HCT116 (cell line): Measurements from ENCODE around the gene ERCC4. TPM values are rescaled to one million over a fixed set of nuclear protein-coding genes. Genes with fewer than 3 reads are reported as not detected.

Experiments
- ATAC-seq: fragments of 200-7000 bp; cut with Tn5 transposase; 2 replicates; pipeline ENCODE4 v1.9.1; 2020; ENCODE audit warnings: mild to moderate bottlenecking, moderate library complexity
- BruUV-seq: library from RNA; stranded (reverse); fragments of 400-500 nt; replicated peaks from 2 replicates; lab custom pipeline; 2021; lab: Mats Ljungman, UMichigan
- CTCF ChIA-PET: fragments of 300-600 bp; sonication (Branson Sonifier 250); formaldehyde crosslinking; loops from one replicate; lab custom pipeline; 2021; ENCODE audit warnings: antibody characterized with exemption; lab: Charles Lee
- POLR2A ChIA-PET: fragments of 300-600, 350-600 bp; sonication (Branson Sonifier 250); formaldehyde crosslinking; loops from one replicate; lab custom pipeline; 2021; ENCODE audit warnings: antibody characterized with exemption; lab: Charles Lee
- RAD21 ChIA-PET, 2 experiments: fragments of 300-600 bp; sonication (Branson Sonifier 250); formaldehyde crosslinking; loops; one replicate each; lab custom pipeline; 2023; ENCODE audit warnings: low total read pairs in 2 of 2; ENCODE audit not compliant: uncharacterized antibody in 2 of 2, unreplicated experiment in 2 of 2, low non-redundant PET in 1 of 2; lab: Charles Lee
- DNase-seq: peaks from one replicate; pipeline ENCODE4 v3.0.0-alpha.2; 2010; ENCODE audit warnings: low read depth, low spot score
- H2AFZ ChIP-seq: fragments of 200-600 bp; shearing (Covaris generic), sonication (generic); 2 replicates; pipeline ENCODE4 v1.6.1; 2017; ENCODE audit warnings: low read depth, mixed run types, mixed read lengths, antibody characterized with exemption, low read length; ENCODE audit not compliant: poor library complexity, severe bottlenecking
- H3K27ac ChIP-seq: 2 replicates; pipeline ENCODE4 v1.5.1; 2012; ENCODE audit warnings: low read depth, low read length
- H3K27me3 ChIP-seq: fragments of 200-600 bp; sonication (generic); 2 replicates; pipeline ENCODE4 v1.6.1; 2016; ENCODE audit warnings: mixed run types, low read length, mixed read lengths; ENCODE audit not compliant: insufficient read depth
- H3K36me3 ChIP-seq, 2 experiments: fragments of 200-500 bp in 1 of 2; fragments of 200-600 bp in 1 of 2; sonication (Bioruptor generic) in 1 of 2; sonication (generic) in 1 of 2; 2 replicates each; pipeline versions ENCODE4 v1.5.1 to v1.6.1; 2014 to 2016; ENCODE audit warnings: low read length in 2 of 2, inconsistent platforms in 1 of 2, mixed read lengths in 1 of 2, mixed run types in 1 of 2; ENCODE audit not compliant: insufficient read depth in 2 of 2, control insufficient read depth in 1 of 2
- H3K4me1 ChIP-seq, 2 experiments: fragments of 200-600 bp in 1 of 2; sonication (generic) in 1 of 2; 2 replicates each; pipeline versions ENCODE4 v1.5.1 to v1.6.1; 2012 to 2017; ENCODE audit warnings: low read length in 2 of 2, inconsistent platforms in 1 of 2, mild to moderate bottlenecking in 1 of 2, mixed read lengths in 1 of 2, mixed run types in 1 of 2, moderate library complexity in 1 of 2; ENCODE audit not compliant: insufficient read depth in 2 of 2, control insufficient read depth in 1 of 2
- H3K4me2 ChIP-seq: fragments of 200-600 bp; sonication (generic); 2 replicates; pipeline ENCODE4 v1.6.1; 2017; ENCODE audit warnings: mixed run types, low read length, mixed read lengths
- H3K4me3 ChIP-seq, 2 experiments: fragments of 200-600 bp in 1 of 2; sonication (generic) in 1 of 2; replicated peaks in 1 of 2; 2 replicates each; pipeline ENCODE4 v1.5.1; 2011 to 2016; ENCODE audit warnings: low read length in 2 of 2, control low read depth in 1 of 2, low read depth in 1 of 2, mild to moderate bottlenecking in 1 of 2, mixed read lengths in 1 of 2, mixed run types in 1 of 2
- H3K79me2 ChIP-seq: fragments of 200-600 bp; sonication (generic); 2 replicates; pipeline ENCODE4 v1.6.1; 2017; ENCODE audit warnings: mild to moderate bottlenecking, mixed run types, low read length, moderate library complexity, mixed read lengths; ENCODE audit not compliant: insufficient read depth
- H3K9ac ChIP-seq: fragments of 200-600 bp; sonication (generic); 2 replicates; pipeline ENCODE4 v1.6.1; 2016; ENCODE audit warnings: low read length, mixed read lengths
- H3K9me2 ChIP-seq: fragments of 200-600 bp; sonication (generic), shearing (Covaris generic); 2 replicates; pipeline ENCODE4 v1.6.1; 2017; ENCODE audit warnings: mixed run types, mild to moderate bottlenecking, moderate library complexity; ENCODE audit not compliant: insufficient read depth
- H3K9me3 ChIP-seq, 2 experiments: fragments of 200-500 bp in 1 of 2; fragments of 200-600 bp in 1 of 2; sonication (Bioruptor generic) in 1 of 2; sonication (generic) in 1 of 2; 2 replicates each; pipeline ENCODE4 v1.6.1; 2014 to 2017; ENCODE audit warnings: low read length in 2 of 2, mixed read lengths in 2 of 2, inconsistent platforms in 1 of 2, low read depth in 1 of 2, mild to moderate bottlenecking in 1 of 2, mixed run types in 1 of 2, moderate library complexity in 1 of 2; ENCODE audit not compliant: control insufficient read depth in 1 of 2, insufficient read depth in 1 of 2
- H4K20me1 ChIP-seq: fragments of 200-600 bp; sonication (generic), shearing (Covaris generic); 2 replicates; pipeline ENCODE4 v1.6.1; 2017; ENCODE audit warnings: mixed run types, mild to moderate bottlenecking, moderate library complexity; ENCODE audit not compliant: insufficient read depth
- ATF3 ChIP-seq: IDR thresholded peaks from 2 replicates; pipeline ENCODE4 v1.6.1; 2012
- CEBPB ChIP-seq: IDR thresholded peaks from 2 replicates; pipeline ENCODE4 v1.6.1; 2012; ENCODE audit warnings: low read depth
- CTCF ChIP-seq, 3 experiments: fragments of 200-600 bp in 1 of 3; sonication (generic) in 1 of 3; IDR thresholded peaks in 2 of 3; conservative IDR thresholded peaks in 1 of 3; 2 replicates each; pipeline ENCODE4 v1.5.1; 2012 to 2017; ENCODE audit warnings: low read depth in 2 of 3, low read length in 2 of 3, antibody characterized with exemption in 1 of 3, borderline replicate concordance in 1 of 3, control low read depth in 1 of 3, mild to moderate bottlenecking in 1 of 3, mixed read lengths in 1 of 3, mixed run types in 1 of 3, moderate library complexity in 1 of 3; ENCODE audit not compliant: insufficient read depth in 1 of 3
- EZH2 ChIP-seq: fragments of 200-600 bp; sonication (generic); IDR thresholded peaks from 2 replicates; pipeline ENCODE4 v1.6.1; 2017; ENCODE audit warnings: antibody characterized with exemption, mixed run types
- POLR2A ChIP-seq: IDR thresholded peaks from 2 replicates; pipeline ENCODE4 v1.7.0; 2011; ENCODE audit warnings: borderline replicate concordance; ENCODE audit not compliant: insufficient read depth, insufficient read length; ENCODE audit errors: extremely low read depth
- RAD21 ChIP-seq: IDR thresholded peaks from 2 replicates; pipeline ENCODE4 v1.6.1; 2012; ENCODE audit warnings: low read depth, mild to moderate bottlenecking
- SP1 ChIP-seq: IDR thresholded peaks from 2 replicates; pipeline ENCODE4 v1.6.1; 2012; ENCODE audit warnings: low read depth
- TCF7L2 ChIP-seq: IDR thresholded peaks from 2 replicates; pipeline ENCODE4 v1.7.0; 2011; ENCODE audit warnings: borderline replicate concordance, inconsistent platforms; ENCODE audit not compliant: insufficient read depth, insufficient read length; ENCODE audit errors: extremely low read depth
- intact Hi-C: fragments of 100-400 bp; cut with micrococcal nuclease; formaldehyde crosslinking; loops from 2 replicates; pipeline ENCODE4 v1.10.0; 2022
- total RNA-seq: library from RNA; stranded (reverse); gene quantifications from one replicate; pipeline ENCODE4 v1.2.1, GENCODE V29; 2021; ENCODE audit not compliant: unreplicated experiment

The ERCC4 gene
- total RNA-seq, 1 experiment from 2014 or later = 10.4 TPM

- Histone ChIP-seq H3K36me3 (no peaks in the 10 kb centered on the region), H3K9me2 (no peaks in the 10 kb centered on the region), H3K4me3 (no peak overlapping the region), H3K4me2 (no peak overlapping the region), H3K79me2 (no peaks in the 10 kb centered on the region), H3K9ac (no peak overlapping the region), H4K20me1 (no peaks in the 10 kb centered on the region), H2AFZ (no peak overlapping the region), H3K27ac (no peak overlapping the region), H3K9me3 (no peaks in the 10 kb centered on the region), H3K4me1 (no peaks in the 10 kb centered on the region)
- no TSS peak for BruUV-seq
- ChIA-PET CTCF (interaction anchor here (0.6 to 3.0 kb wide), 8 partner anchors 8 to 420 kb away, joined by 3 to 15 read pairs (median 4); partner anchors contain the start of gene ERCC4), POLR2A (no interaction called here)
- intact Hi-C loops = loop anchor here (2.0 to 5.0 kb wide), 2 partner anchors 977 to 1532 kb away; no protein-coding TSS in a partner anchor
- DNase-seq = peak; percentile 28
- TF ChIP-seq CTCF (IDR thresholded peaks at IDR 0.05 in 2 of 3, conservative IDR thresholded peaks at IDR 0.05 in 1 of 3; ENCODE audit: borderline replicate concordance in 1 of 3, insufficient read depth in 1 of 3, low read depth in 2 of 3, low read length in 2 of 3) (peak; percentile 48 to 77 (median 66); a peak in 5 of 6 replicates), RAD21 (peak; percentile 69), TCF7L2 (no peak)
- TF ChIP-seq, all 23 proteins: peak for 2
- H3K27me3 ChIP-seq = no peaks in the 10 kb centered on the region
- ATAC-seq = peak; percentile 83
- RAD21 ChIA-PET = no interaction called here
These were observed 46.0 kb upstream of the ERCC4 start for GRCh38 chr16:13873835-13874438.

- H4K20me1 ChIP-seq = no peaks in the 10 kb centered on the region
- H3K4me2 ChIP-seq = no peak overlapping the region
- H3K79me2 ChIP-seq = no peaks in the 10 kb centered on the region
- H3K27ac ChIP-seq = no peak overlapping the region
- no peak for ATAC-seq
- TF ChIP-seq ATF3 (no peak), CEBPB (no peak), SP1 (no peak), POLR2A (no peak), EZH2 (no peak)
- no peak for DNase-seq
- no peaks in the 10 kb centered on the region for H3K36me3 ChIP-seq
- H3K4me1 ChIP-seq = no peaks in the 10 kb centered on the region
- H3K9ac ChIP-seq = no peak overlapping the region
- no TSS peak for BruUV-seq
- H3K4me3 ChIP-seq = no peak overlapping the region
- H2AFZ ChIP-seq = no peak overlapping the region
- ChIA-PET CTCF (interaction anchor here (1.1 to 2.4 kb wide), 3 partner anchors 10 to 414 kb away, joined by 3 to 8 read pairs (median 4); no protein-coding TSS in a partner anchor), POLR2A (no interaction called here), RAD21 (no interaction called here)
- no peaks in the 10 kb centered on the region for H3K27me3 ChIP-seq
- H3K9me2 ChIP-seq = no peaks in the 10 kb centered on the region
- H3K9me3 ChIP-seq = no peaks in the 10 kb centered on the region
- intact Hi-C loops = loop anchor here (2.0 kb wide), 1 partner anchor 979 kb away; no protein-coding TSS in a partner anchor
These were observed 44.2 kb upstream of the ERCC4 start for GRCh38 chr16:13875614-13876284.
